Measurements from ENCODE around the gene CUEDC1. TPM values are rescaled to one million over a fixed set of nuclear protein-coding genes. Genes with fewer than 3 reads are reported as not detected.
A peak's percentile ranks its signal among the peaks of the same experiment; 100 is the strongest.

Gene CUEDC1
- total RNA-seq, 1 experiment from 2014 or later: 27.5 TPM

GRCh38 chr17:57900991-57901743 is 54.0 kb downstream of the CUEDC1 start:
- H3K4me3 ChIP-seq (ENCODE audit: low read depth, low read length): no peak overlapping the region
- CTCF ChIA-PET: interaction anchor here (1.5 kb wide), 1 partner anchor 34 kb away, joined by 3 read pairs; no protein-coding TSS in a partner anchor
- peak; percentile 75 to 84 for DNase-seq
- H3K9me3 ChIP-seq: no peaks in the 10 kb centered on the region
- H3K27me3 Mint-ChIP-seq (ENCODE audit: insufficient read depth, unreplicated experiment): no peaks in the 10 kb centered on the region
- H3K27me3 ChIP-seq (replicated peaks; ENCODE audit: control insufficient read depth, insufficient read depth, low read length): no peaks in the 10 kb centered on the region
- H3K4me3 Mint-ChIP-seq (ENCODE audit: unreplicated experiment): peak overlapping the region; percentile 36
- BruUV-seq (replicated peaks): no TSS peak
- no peaks in the 10 kb centered on the region for H3K36me3 ChIP-seq (ENCODE audit: control insufficient read depth, insufficient read depth, low read length)
- POLR2A ChIA-PET: interaction anchor here (0.7 to 1.0 kb wide), 2 partner anchors 14 to 51 kb away, joined by 3 read pairs; partner anchors contain the start of gene MRPS23
- intact Hi-C loops (cut with micrococcal nuclease; ENCODE audit: unreplicated experiment): loop anchor here (2.0 kb wide), 1 partner anchor 54 kb away; the partner anchor contains the start of gene CUEDC1
- no peak for TF ChIP-seq CTCF (IDR thresholded peaks at IDR 0.05; ENCODE audit: insufficient read depth in 1 of 2, low read depth in 1 of 2, low read length in 1 of 2, severe bottlenecking in 1 of 2, unreplicated experiment in 1 of 2)
- peaks cover 16% of the 10 kb centered on the region for H3K36me3 Mint-ChIP-seq (ENCODE audit: insufficient read depth, unreplicated experiment)
- peak overlapping the region; percentile 87 for H3K27ac Mint-ChIP-seq (ENCODE audit: unreplicated experiment)
- peaks cover 78% of the 10 kb centered on the region for H3K4me1 ChIP-seq
- H3K9me3 Mint-ChIP-seq (ENCODE audit: unreplicated experiment): no peaks in the 10 kb centered on the region
- peaks cover 54% of the 10 kb centered on the region for H3K4me1 Mint-ChIP-seq (ENCODE audit: low read depth, unreplicated experiment)

GRCh38 chr17:57899822-57900221 is 55.4 kb downstream of the CUEDC1 start:
- peaks cover 71% of the 10 kb centered on the region for H3K4me1 ChIP-seq
- POLR2A ChIA-PET: interaction anchor here (0.5 to 1.0 kb wide), 4 partner anchors 49 to 183 kb away, joined by 3 to 6 read pairs (median 4); partner anchors contain the start of gene MRPS23

More at GRCh38 chr17:57899822-57900221, 55.4 kb downstream of the CUEDC1 start:
- no peaks in the 10 kb centered on the region for H3K27me3 ChIP-seq (replicated peaks; ENCODE audit: control insufficient read depth, insufficient read depth, low read length)
- peaks cover 48% of the 10 kb centered on the region for H3K4me1 Mint-ChIP-seq (ENCODE audit: low read depth, unreplicated experiment)
- no peaks in the 10 kb centered on the region for H3K36me3 ChIP-seq (ENCODE audit: control insufficient read depth, insufficient read depth, low read length)
- no peak for TF ChIP-seq CTCF (IDR thresholded peaks at IDR 0.05; ENCODE audit: insufficient read depth in 1 of 2, low read depth in 1 of 2, low read length in 1 of 2, severe bottlenecking in 1 of 2, unreplicated experiment in 1 of 2)
- DNase-seq: no peak
- CTCF ChIA-PET: interaction anchor here (0.7 to 1.8 kb wide), 4 partner anchors 21 to 47 kb away, joined by 3 to 5 read pairs (median 3); no protein-coding TSS in a partner anchor
- H3K4me3 ChIP-seq (ENCODE audit: low read depth, low read length): no peak overlapping the region
- no peaks in the 10 kb centered on the region for H3K9me3 Mint-ChIP-seq (ENCODE audit: unreplicated experiment)
- H3K9me3 ChIP-seq: no peaks in the 10 kb centered on the region
- intact Hi-C loops (cut with micrococcal nuclease; ENCODE audit: unreplicated experiment): loop anchor here (2.0 kb wide), 1 partner anchor 55 kb away; the partner anchor contains the start of gene CUEDC1
- no peaks in the 10 kb centered on the region for H3K27me3 Mint-ChIP-seq (ENCODE audit: insufficient read depth, unreplicated experiment)
- H3K4me3 Mint-ChIP-seq (ENCODE audit: unreplicated experiment): no peak overlapping the region
- no TSS peak for BruUV-seq (replicated peaks)
- H3K27ac Mint-ChIP-seq (ENCODE audit: unreplicated experiment): peak overlapping the region; percentile 87
- H3K36me3 Mint-ChIP-seq (ENCODE audit: insufficient read depth, unreplicated experiment): peaks cover 16% of the 10 kb centered on the region

All from Caco-2 (cell line).